SK-N-SH (cell line): ENCODE measurements around the gene TRPM3.

ENCODE experiments used
- GABPA ChIP-seq: IDR thresholded peaks from 2 replicates; pipeline ENCODE4 v1.4.0; 2012; ENCODE audit warnings: low read depth, mild to moderate bottlenecking
- RAD21 ChIP-seq: IDR thresholded peaks from 2 replicates; pipeline ENCODE4 v1.6.1; 2012; ENCODE audit warnings: mild to moderate bottlenecking, low read length
- TAF1 ChIP-seq: IDR thresholded peaks from 2 replicates; pipeline ENCODE4 v1.6.1; 2012; ENCODE audit warnings: low read depth, mild to moderate bottlenecking, low read length, moderate library complexity, borderline replicate concordance
- TF ChIP-seq, protein P1 (sequence below): fragments of 200-600 bp; sonication (generic); IDR thresholded peaks from 2 replicates; pipeline ENCODE4 v1.6.1; 2017; ENCODE audit warnings: antibody characterized with exemption, mild to moderate bottlenecking, moderate library complexity

DNA sequence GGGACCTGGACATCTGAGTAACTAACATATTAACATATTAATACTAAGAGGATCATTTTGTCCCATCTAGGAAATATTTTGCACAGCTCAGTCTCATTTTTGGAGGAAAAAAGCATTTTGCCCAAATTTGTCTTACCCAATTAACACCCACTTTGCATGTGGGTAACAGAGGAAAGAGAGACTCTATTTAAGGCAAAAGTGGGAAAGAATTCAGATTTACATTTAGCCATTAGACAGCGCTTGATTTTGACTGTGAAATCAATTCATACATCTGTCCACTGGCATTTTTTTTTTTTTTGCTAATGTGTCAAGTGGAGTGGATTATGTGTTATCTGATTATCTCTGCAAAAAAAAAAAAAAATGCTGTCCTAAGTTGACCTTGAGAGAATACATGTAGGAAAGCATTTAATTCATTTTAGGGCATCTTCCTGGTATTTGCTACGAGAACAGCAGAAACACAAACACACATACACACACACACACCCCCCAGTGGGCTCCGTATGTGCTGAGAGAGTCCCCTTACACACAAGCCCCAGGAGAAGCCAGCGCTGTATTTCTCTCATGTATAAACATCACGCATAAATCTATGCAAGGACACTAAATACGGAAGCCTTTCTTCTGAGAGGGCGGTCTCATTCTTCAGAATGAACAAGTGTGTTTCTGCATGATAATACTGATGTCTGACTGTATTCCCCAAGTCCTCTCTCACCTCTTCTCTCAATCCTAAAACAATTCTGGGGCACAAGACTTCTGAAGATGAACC, 505.0 kb downstream of the TRPM3 start:
- TF ChIP-seq GABPA (no peak), TAF1 (no peak), RAD21 (no peak)
- TF ChIP-seq, protein P1, sequence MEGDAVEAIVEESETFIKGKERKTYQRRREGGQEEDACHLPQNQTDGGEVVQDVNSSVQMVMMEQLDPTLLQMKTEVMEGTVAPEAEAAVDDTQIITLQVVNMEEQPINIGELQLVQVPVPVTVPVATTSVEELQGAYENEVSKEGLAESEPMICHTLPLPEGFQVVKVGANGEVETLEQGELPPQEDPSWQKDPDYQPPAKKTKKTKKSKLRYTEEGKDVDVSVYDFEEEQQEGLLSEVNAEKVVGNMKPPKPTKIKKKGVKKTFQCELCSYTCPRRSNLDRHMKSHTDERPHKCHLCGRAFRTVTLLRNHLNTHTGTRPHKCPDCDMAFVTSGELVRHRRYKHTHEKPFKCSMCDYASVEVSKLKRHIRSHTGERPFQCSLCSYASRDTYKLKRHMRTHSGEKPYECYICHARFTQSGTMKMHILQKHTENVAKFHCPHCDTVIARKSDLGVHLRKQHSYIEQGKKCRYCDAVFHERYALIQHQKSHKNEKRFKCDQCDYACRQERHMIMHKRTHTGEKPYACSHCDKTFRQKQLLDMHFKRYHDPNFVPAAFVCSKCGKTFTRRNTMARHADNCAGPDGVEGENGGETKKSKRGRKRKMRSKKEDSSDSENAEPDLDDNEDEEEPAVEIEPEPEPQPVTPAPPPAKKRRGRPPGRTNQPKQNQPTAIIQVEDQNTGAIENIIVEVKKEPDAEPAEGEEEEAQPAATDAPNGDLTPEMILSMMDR, result no peak
